OCI-LY3 (cell line): Measurements from ENCODE around the gene DYNC1I1.

Experiments
- H2AFZ ChIP-seq: fragments of 200-600, 300-600 bp; shearing (Covaris generic); 2 replicates; pipeline ENCODE4 v1.6.0; 2014; ENCODE audit warnings: antibody characterized with exemption, low read depth, low read length
- H3K27ac ChIP-seq: fragments of 200-600, 300-600 bp; sonication (generic); 2 replicates; pipeline ENCODE4 v1.5.1; 2014; ENCODE audit warnings: mild to moderate bottlenecking, low read length, moderate library complexity, mixed read lengths
- H3K27me3 ChIP-seq: fragments of 200-600, 300-600 bp; sonication (generic); 2 replicates; pipeline ENCODE4 v1.6.1; 2014; ENCODE audit warnings: low read depth, low read length, mixed read lengths
- H3K36me3 ChIP-seq: fragments of 200-600, 300-600 bp; sonication (generic); replicated peaks from 2 replicates; pipeline ENCODE3; 2014; ENCODE audit warnings: low read depth, low read length, mixed read lengths
- H3K4me1 ChIP-seq: fragments of 300-600, 200-600 bp; sonication (generic); 2 replicates; pipeline ENCODE4 v1.6.1; 2014; ENCODE audit warnings: low read length, mixed read lengths
- H3K4me2 ChIP-seq: fragments of 200-600, 300-600 bp; sonication (generic); 2 replicates; pipeline ENCODE4 v1.6.1; 2014; ENCODE audit warnings: low read length, mixed read lengths
- H3K4me3 ChIP-seq: fragments of 300-600, 200-600 bp; sonication (generic); 2 replicates; pipeline ENCODE4 v1.5.1; 2014; ENCODE audit warnings: antibody characterized with exemption, mild to moderate bottlenecking, low read length, moderate library complexity
- H3K79me2 ChIP-seq: fragments of 300-600, 200-600 bp; shearing (Covaris generic); 2 replicates; pipeline ENCODE4 v1.6.1; 2014; ENCODE audit warnings: mild to moderate bottlenecking, low read length, mixed read lengths
- H3K9ac ChIP-seq: fragments of 300-600, 200-600 bp; shearing (Covaris generic); 2 replicates; pipeline ENCODE4 v1.6.0; 2014; ENCODE audit warnings: mild to moderate bottlenecking, low read length, moderate library complexity
- H3K9me3 ChIP-seq: fragments of 200-600, 300-600 bp; shearing (Covaris generic); 2 replicates; pipeline ENCODE4 v1.6.1; 2014; ENCODE audit warnings: low read length, mixed read lengths; ENCODE audit not compliant: insufficient read depth
- H4K20me1 ChIP-seq: fragments of 200-600, 300-600 bp; sonication (generic); 2 replicates; pipeline ENCODE4 v1.6.1; 2016; ENCODE audit warnings: low read length, mixed read lengths; ENCODE audit not compliant: insufficient read depth
- EZH2phosphoT487 ChIP-seq: fragments of 200-600 bp; shearing (Covaris generic); IDR thresholded peaks from 2 replicates; pipeline ENCODE4 v1.6.1; 2018; ENCODE audit warnings: antibody characterized with exemption, mixed run types, low read depth
- TF ChIP-seq, protein P1 (sequence below): fragments of 200-600, 300-600 bp; sonication (generic); IDR thresholded peaks from 2 replicates; pipeline ENCODE4 v1.5.1; 2014; ENCODE audit warnings: antibody characterized with exemption, low read length, low read depth

DYNC1I1 gene

GRCh38 chr7:96126382-96126781 is 354.0 kb downstream of the DYNC1I1 start:
- H2AFZ ChIP-seq, result no peak overlapping the region
- H3K4me3 ChIP-seq, result no peak overlapping the region
- H3K9ac ChIP-seq, result no peak overlapping the region
- H3K79me2 ChIP-seq, result no peaks in the 10 kb centered on the region
- TF ChIP-seq, protein P1, sequence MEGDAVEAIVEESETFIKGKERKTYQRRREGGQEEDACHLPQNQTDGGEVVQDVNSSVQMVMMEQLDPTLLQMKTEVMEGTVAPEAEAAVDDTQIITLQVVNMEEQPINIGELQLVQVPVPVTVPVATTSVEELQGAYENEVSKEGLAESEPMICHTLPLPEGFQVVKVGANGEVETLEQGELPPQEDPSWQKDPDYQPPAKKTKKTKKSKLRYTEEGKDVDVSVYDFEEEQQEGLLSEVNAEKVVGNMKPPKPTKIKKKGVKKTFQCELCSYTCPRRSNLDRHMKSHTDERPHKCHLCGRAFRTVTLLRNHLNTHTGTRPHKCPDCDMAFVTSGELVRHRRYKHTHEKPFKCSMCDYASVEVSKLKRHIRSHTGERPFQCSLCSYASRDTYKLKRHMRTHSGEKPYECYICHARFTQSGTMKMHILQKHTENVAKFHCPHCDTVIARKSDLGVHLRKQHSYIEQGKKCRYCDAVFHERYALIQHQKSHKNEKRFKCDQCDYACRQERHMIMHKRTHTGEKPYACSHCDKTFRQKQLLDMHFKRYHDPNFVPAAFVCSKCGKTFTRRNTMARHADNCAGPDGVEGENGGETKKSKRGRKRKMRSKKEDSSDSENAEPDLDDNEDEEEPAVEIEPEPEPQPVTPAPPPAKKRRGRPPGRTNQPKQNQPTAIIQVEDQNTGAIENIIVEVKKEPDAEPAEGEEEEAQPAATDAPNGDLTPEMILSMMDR, result no peak
- TF ChIP-seq EZH2phosphoT487, result no peak
- H3K27ac ChIP-seq, result no peak overlapping the region
- no peaks in the 10 kb centered on the region for H3K4me1 ChIP-seq
- H3K4me2 ChIP-seq, result no peak overlapping the region
- no peaks in the 10 kb centered on the region for H4K20me1 ChIP-seq
- H3K27me3 ChIP-seq, result no peaks in the 10 kb centered on the region
- H3K9me3 ChIP-seq, result no peaks in the 10 kb centered on the region
- peaks cover 12% of the 10 kb centered on the region for H3K36me3 ChIP-seq

GRCh38 chr7:96127746-96128145 is 355.4 kb downstream of the DYNC1I1 start:
- H3K27ac ChIP-seq, result no peak overlapping the region
- H4K20me1 ChIP-seq, result 0 out of 2 replicates have a peak, but pooled peaks cover 2% of the 10 kb centered on the region
- no peak overlapping the region for H3K4me3 ChIP-seq
- H3K36me3 ChIP-seq, result peaks cover 10% of the 10 kb centered on the region
- no peaks in the 10 kb centered on the region for H3K4me1 ChIP-seq
- no peaks in the 10 kb centered on the region for H3K27me3 ChIP-seq
- no peak overlapping the region for H3K4me2 ChIP-seq
- H3K9me3 ChIP-seq, result no peaks in the 10 kb centered on the region
- no peak overlapping the region for H3K9ac ChIP-seq
- H3K79me2 ChIP-seq, result no peaks in the 10 kb centered on the region
- H2AFZ ChIP-seq, result no peak overlapping the region
- no peak for TF ChIP-seq EZH2phosphoT487
- TF ChIP-seq, protein P1, result no peak

DNA sequence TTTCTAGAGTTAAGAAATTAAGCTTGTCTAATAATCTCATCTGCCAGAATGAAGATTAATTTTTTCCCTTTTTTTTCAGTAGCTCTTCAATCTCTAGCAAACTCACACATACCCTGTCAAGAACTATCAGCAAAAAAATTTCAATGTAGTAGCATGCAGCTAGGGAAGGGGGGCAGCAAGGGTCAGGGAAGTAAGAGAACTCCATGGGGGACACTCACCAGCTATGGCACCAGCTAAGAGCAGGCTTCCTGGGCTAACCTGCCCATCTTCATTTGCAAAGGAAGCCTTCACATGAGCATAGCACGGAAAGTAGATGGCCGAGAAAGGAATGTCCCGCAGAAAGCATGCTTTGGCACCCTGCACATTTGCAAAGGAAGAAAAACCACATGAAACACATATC is 359.2 kb downstream of the DYNC1I1 start:
- Histone ChIP-seq H3K4me3 (no peak overlapping the region), H3K4me1 (no peaks in the 10 kb centered on the region), H3K27ac (no peak overlapping the region), H3K9me3 (no peaks in the 10 kb centered on the region), H3K79me2 (no peaks in the 10 kb centered on the region), H3K9ac (no peak overlapping the region), H2AFZ (no peak overlapping the region), H3K27me3 (no peaks in the 10 kb centered on the region), H3K4me2 (no peak overlapping the region), H4K20me1 (0 out of 2 replicates have a peak, but pooled peaks cover 2% of the 10 kb centered on the region), H3K36me3 (peaks cover 7% of the 10 kb centered on the region)
- TF ChIP-seq EZH2phosphoT487, result no peak
- TF ChIP-seq, protein P1, result no peak

DNA sequence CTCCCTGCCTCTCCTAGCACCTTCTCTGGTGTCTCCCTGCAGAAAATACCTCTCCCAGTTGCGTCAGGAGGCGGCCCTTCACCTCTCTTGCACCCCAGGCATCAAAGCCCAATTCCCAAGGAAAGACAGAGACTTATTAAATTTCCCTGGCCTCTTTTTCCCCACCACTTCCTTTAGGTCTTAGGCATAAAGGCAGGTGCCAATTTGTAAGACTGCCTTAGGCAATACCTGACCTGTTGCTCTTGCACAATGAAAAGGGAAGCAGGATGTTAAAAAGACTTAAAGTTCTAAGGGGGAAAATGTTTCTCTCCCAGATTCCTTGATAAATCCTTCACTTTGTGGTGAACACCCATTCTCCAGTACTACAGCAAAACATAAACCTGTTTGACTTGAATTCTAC is 362.9 kb downstream of the DYNC1I1 start:
- TF ChIP-seq EZH2phosphoT487, result no peak
- TF ChIP-seq, protein P1, result no peak
- H3K27me3 ChIP-seq, result no peaks in the 10 kb centered on the region
- H3K4me1 ChIP-seq, result no peaks in the 10 kb centered on the region
- no peak overlapping the region for H3K4me3 ChIP-seq
- H3K4me2 ChIP-seq, result no peak overlapping the region
- H3K36me3 ChIP-seq, result peaks cover 3% of the 10 kb centered on the region
- no peaks in the 10 kb centered on the region for H3K9me3 ChIP-seq
- H3K9ac ChIP-seq, result no peak overlapping the region
- H3K27ac ChIP-seq, result no peak overlapping the region
- no peaks in the 10 kb centered on the region for H3K79me2 ChIP-seq
- H2AFZ ChIP-seq, result no peak overlapping the region
- 0 out of 2 replicates have a peak, but pooled peaks cover 2% of the 10 kb centered on the region for H4K20me1 ChIP-seq
